Activated naive CD4-positive, alpha-beta T cell treated with anti-CD3 and anti-CD28 coated beads, Interleukin-2, amount 50 U/mL, for 24 hours (primary cell): Measurements from ENCODE around the gene STOML1.
"Not testable (repeated sequence)": the region's sequence is repeated elsewhere in the genome, so short reads cannot be mapped to it uniquely, and the experiment has no call there.

ENCODE experiments used
- H3K27ac Mint-ChIP-seq: one replicate; pipeline ENCODE4 v1.8.0; 2021; ENCODE audit warnings: mild to moderate bottlenecking, mixed read lengths
- H3K27me3 Mint-ChIP-seq: one replicate; pipeline ENCODE4 v1.8.0; 2021; ENCODE audit warnings: mixed read lengths
- H3K36me3 Mint-ChIP-seq: one replicate; pipeline ENCODE4 v1.8.0; 2021; ENCODE audit warnings: mixed read lengths
- H3K4me1 Mint-ChIP-seq: one replicate; pipeline ENCODE4 v1.8.0; 2021; ENCODE audit warnings: mixed read lengths
- H3K4me3 Mint-ChIP-seq: one replicate; pipeline ENCODE4 v1.8.0; 2021; ENCODE audit warnings: mild to moderate bottlenecking, mixed read lengths
- H3K9me3 Mint-ChIP-seq: one replicate; pipeline ENCODE4 v1.8.0; 2021; ENCODE audit warnings: mixed read lengths

The STOML1 gene

GRCh38 chr15:73984208-73984979 lies 7.7 kb downstream of the STOML1 start:
- Mint-ChIP-seq H3K27ac (peak overlapping the region; percentile 77), H3K4me3 (no peak overlapping the region), H3K4me1 (peaks cover 33% of the 10 kb centered on the region), H3K36me3 (peaks cover 3% of the 10 kb centered on the region), H3K27me3 (no peaks in the 10 kb centered on the region), H3K9me3 (no peaks in the 10 kb centered on the region)

GRCh38 chr15:73983773-73984172 lies 8.3 kb downstream of the STOML1 start:
- H3K36me3 Mint-ChIP-seq: peaks cover 3% of the 10 kb centered on the region
- H3K4me1 Mint-ChIP-seq: peaks cover 33% of the 10 kb centered on the region
- no peak overlapping the region for H3K27ac Mint-ChIP-seq
- H3K9me3 Mint-ChIP-seq: no peaks in the 10 kb centered on the region
- no peak overlapping the region for H3K4me3 Mint-ChIP-seq
- no peaks in the 10 kb centered on the region for H3K27me3 Mint-ChIP-seq

GRCh38 chr15:73983211-73983727 lies 8.8 kb downstream of the STOML1 start:
- peaks cover 3% of the 10 kb centered on the region for H3K36me3 Mint-ChIP-seq
- H3K4me3 Mint-ChIP-seq: no peak overlapping the region
- peaks cover 33% of the 10 kb centered on the region for H3K4me1 Mint-ChIP-seq
- no peaks in the 10 kb centered on the region for H3K27me3 Mint-ChIP-seq
- H3K9me3 Mint-ChIP-seq: no peaks in the 10 kb centered on the region
- H3K27ac Mint-ChIP-seq: no peak overlapping the region

- peaks cover 3% of the 10 kb centered on the region for H3K36me3 Mint-ChIP-seq
- peaks cover 33% of the 10 kb centered on the region for H3K4me1 Mint-ChIP-seq
- peak overlapping the region; percentile 92 for H3K27ac Mint-ChIP-seq
- no peaks in the 10 kb centered on the region for H3K9me3 Mint-ChIP-seq
- H3K27me3 Mint-ChIP-seq: no peaks in the 10 kb centered on the region
- H3K4me3 Mint-ChIP-seq: peak overlapping the region; percentile 39
These were observed 9.7 kb downstream of the STOML1 start for GRCh38 chr15:73982222-73982962.

- no peaks in the 10 kb centered on the region for H3K9me3 Mint-ChIP-seq
- peaks cover 3% of the 10 kb centered on the region for H3K36me3 Mint-ChIP-seq
- H3K27me3 Mint-ChIP-seq: no peaks in the 10 kb centered on the region
- H3K27ac Mint-ChIP-seq: peak overlapping the region; percentile 92
- peak overlapping the region; percentile 6 for H3K4me3 Mint-ChIP-seq
- H3K4me1 Mint-ChIP-seq: peaks cover 33% of the 10 kb centered on the region
These were observed 10.3 kb downstream of the STOML1 start for GRCh38 chr15:73981761-73982221.

- H3K36me3 Mint-ChIP-seq: peaks cover 3% of the 10 kb centered on the region
- peaks cover 50% of the 10 kb centered on the region for H3K4me1 Mint-ChIP-seq
- H3K27me3 Mint-ChIP-seq: peaks cover 1% of the 10 kb centered on the region
- H3K4me3 Mint-ChIP-seq: no peak overlapping the region
- no peak overlapping the region for H3K27ac Mint-ChIP-seq
- no peaks in the 10 kb centered on the region for H3K9me3 Mint-ChIP-seq
These were observed 12.5 kb downstream of the STOML1 start for GRCh38 chr15:73979636-73980035.

- Mint-ChIP-seq H3K4me3 (no peak overlapping the region), H3K9me3 (no peaks in the 10 kb centered on the region), H3K27me3 (peaks cover 1% of the 10 kb centered on the region), H3K4me1 (peaks cover 51% of the 10 kb centered on the region), H3K36me3 (no peaks in the 10 kb centered on the region), H3K27ac (peak overlapping the region; percentile 21)
These were observed 13.2 kb downstream of the STOML1 start for GRCh38 chr15:73978896-73979295.

GRCh38 chr15:73975440-73976125 lies 16.5 kb downstream of the STOML1 start:
- peak overlapping the region; percentile 23 for H3K27ac Mint-ChIP-seq
- H3K4me3 Mint-ChIP-seq: not testable (repeated sequence)

GRCh38 chr15:73973683-73974200 lies 18.4 kb downstream of the STOML1 start:
- H3K9me3 Mint-ChIP-seq, H3K27me3 Mint-ChIP-seq, H3K36me3 Mint-ChIP-seq, H3K27ac Mint-ChIP-seq, H3K4me3 Mint-ChIP-seq: not testable (repeated sequence)
- peaks cover 28% of the 10 kb centered on the region for H3K4me1 Mint-ChIP-seq

More at GRCh38 chr15:73975440-73976125, 16.5 kb downstream of the STOML1 start:
- H3K9me3 Mint-ChIP-seq, H3K27me3 Mint-ChIP-seq, H3K36me3 Mint-ChIP-seq: not testable (repeated sequence)
- H3K4me1 Mint-ChIP-seq: peaks cover 31% of the 10 kb centered on the region

GRCh38 chr15:73972984-73973682 lies 19.0 kb downstream of the STOML1 start:
- Mint-ChIP-seq H3K4me3 (peak overlapping the region; percentile 26), H3K4me1 (peaks cover 31% of the 10 kb centered on the region), H3K27ac (no peak overlapping the region), H3K9me3 (no peaks in the 10 kb centered on the region), H3K36me3 (no peaks in the 10 kb centered on the region), H3K27me3 (peaks cover 1% of the 10 kb centered on the region)

GRCh38 chr15:73969151-73969759 lies 22.8 kb downstream of the STOML1 start:
- Mint-ChIP-seq H3K4me3 (no peak overlapping the region), H3K9me3 (no peaks in the 10 kb centered on the region), H3K4me1 (peaks cover 36% of the 10 kb centered on the region), H3K27ac (no peak overlapping the region), H3K27me3 (no peaks in the 10 kb centered on the region), H3K36me3 (no peaks in the 10 kb centered on the region)

- H3K4me3 Mint-ChIP-seq: no peak overlapping the region
- no peaks in the 10 kb centered on the region for H3K36me3 Mint-ChIP-seq
- peak overlapping the region; percentile 20 for H3K27ac Mint-ChIP-seq
- H3K9me3 Mint-ChIP-seq: no peaks in the 10 kb centered on the region
- no peaks in the 10 kb centered on the region for H3K27me3 Mint-ChIP-seq
- H3K4me1 Mint-ChIP-seq: peaks cover 34% of the 10 kb centered on the region
These were observed 23.6 kb downstream of the STOML1 start for GRCh38 chr15:73968461-73968860.

- no peaks in the 10 kb centered on the region for H3K27me3 Mint-ChIP-seq
- H3K9me3 Mint-ChIP-seq: no peaks in the 10 kb centered on the region
These were observed 26.4 kb downstream of the STOML1 start for GRCh38 chr15:73965758-73966113.

GRCh38 chr15:73965094-73965757 lies 26.9 kb downstream of the STOML1 start:
- Mint-ChIP-seq H3K27me3 (no peaks in the 10 kb centered on the region), H3K27ac (peak overlapping the region; percentile 74), H3K4me1 (peaks cover 30% of the 10 kb centered on the region), H3K36me3 (no peaks in the 10 kb centered on the region), H3K9me3 (no peaks in the 10 kb centered on the region), H3K4me3 (peak overlapping the region; percentile 72)

More at GRCh38 chr15:73965758-73966113, 26.4 kb downstream of the STOML1 start:
- H3K36me3 Mint-ChIP-seq: no peaks in the 10 kb centered on the region
- H3K27ac Mint-ChIP-seq: peak overlapping the region; percentile 57
- H3K4me1 Mint-ChIP-seq: peaks cover 30% of the 10 kb centered on the region
- peak overlapping the region; percentile 65 for H3K4me3 Mint-ChIP-seq
